Muscle layer of colon (tissue), 2 donors: ENCODE results near the gene EOLA1.
"Not testable (repeated sequence)": the region's sequence is repeated elsewhere in the genome, so short reads cannot be mapped to it uniquely, and the experiment has no call there.

ENCODE experiments used
- H3K27ac ChIP-seq: one replicate; pipeline ENCODE4 v1.7.0; 2013; ENCODE audit warnings: low read depth, mild to moderate bottlenecking, low read length, moderate library complexity
- H3K27me3 ChIP-seq, 2 donors: one replicate each; pipeline ENCODE4 v1.7.0; 2013; ENCODE audit warnings: low read length in 2 of 2, mild to moderate bottlenecking in 2 of 2; ENCODE audit not compliant: insufficient read depth in 2 of 2, control insufficient read depth in 1 of 2
- H3K36me3 ChIP-seq: one replicate; pipeline ENCODE4 v1.7.0; 2013; ENCODE audit warnings: mild to moderate bottlenecking, low read length; ENCODE audit not compliant: insufficient read depth
- H3K4me1 ChIP-seq: one replicate; pipeline ENCODE4 v1.7.0; 2013; ENCODE audit warnings: mild to moderate bottlenecking, low read length; ENCODE audit not compliant: insufficient read depth
- H3K4me3 ChIP-seq, 2 donors: one replicate each; pipeline ENCODE4 v1.7.0; 2013; ENCODE audit warnings: low read length in 2 of 2, low read depth in 1 of 2, mild to moderate bottlenecking in 1 of 2, moderate library complexity in 1 of 2
- H3K9ac ChIP-seq: one replicate; pipeline ENCODE4 v1.7.0; 2013; ENCODE audit warnings: low read length
- H3K9me3 ChIP-seq: one replicate; pipeline ENCODE4 v1.7.0; 2013; ENCODE audit warnings: mild to moderate bottlenecking, low read length
- donor health status: abdominal sarcoma.
- donor health status: Adenocarcinoma of cecum.

EOLA1 gene

GRCh38 chrX:149585631-149586030, 44.8 kb downstream of the EOLA1 start:
- H3K9ac ChIP-seq, H3K27me3 ChIP-seq, H3K9me3 ChIP-seq, H3K36me3 ChIP-seq, H3K4me3 ChIP-seq, H3K4me1 ChIP-seq, H3K27ac ChIP-seq: not testable (repeated sequence)

- H3K9me3 ChIP-seq, H3K4me1 ChIP-seq, H3K9ac ChIP-seq, H3K27me3 ChIP-seq, H3K27ac ChIP-seq, H3K4me3 ChIP-seq, H3K36me3 ChIP-seq: not testable (repeated sequence)
Observed at GRCh38 chrX:149587359-149587758, 46.5 kb downstream of the EOLA1 start, which contains the start of gene MAGEA9B. MAGEA9B (minus strand) TSS chrX:149587459; CDS start chrX:149583179, 4,280 bp downstream.

GRCh38 chrX:149590993-149591392, 50.2 kb downstream of the EOLA1 start:
- H3K9ac ChIP-seq, H3K27ac ChIP-seq, H3K36me3 ChIP-seq, H3K4me3 ChIP-seq, H3K4me1 ChIP-seq, H3K27me3 ChIP-seq, H3K9me3 ChIP-seq: not testable (repeated sequence)

- H3K9me3 ChIP-seq, H3K4me1 ChIP-seq, H3K36me3 ChIP-seq, H3K27ac ChIP-seq, H3K4me3 ChIP-seq, H3K27me3 ChIP-seq, H3K9ac ChIP-seq: not testable (repeated sequence)
Observed at GRCh38 chrX:149595214-149595613, 54.4 kb downstream of the EOLA1 start, which contains the start of gene HSFX2. HSFX2 (minus strand) TSS chrX:149595314; CDS start chrX:149594700, 614 bp downstream.

- H3K4me3 ChIP-seq, H3K9me3 ChIP-seq, H3K4me1 ChIP-seq, H3K27ac ChIP-seq, H3K9ac ChIP-seq, H3K36me3 ChIP-seq, H3K27me3 ChIP-seq: not testable (repeated sequence)
Observed at GRCh38 chrX:149595943-149596342, 55.1 kb downstream of the EOLA1 start.
